GM18499 (cell line): ENCODE data around the gene PCCA.
"Not testable (repeated sequence)": the region's sequence is repeated elsewhere in the genome, so short reads cannot be mapped to it uniquely, and the experiment has no call there.

Source experiments
- ATAC-seq: cut with Tn5 transposase; IDR thresholded peaks from one replicate; pipeline ENCODE4 v1.9.1; 2021; ENCODE audit warnings: moderate number of reproducible peaks; ENCODE audit not compliant: insufficient read depth, unreplicated experiment

Gene PCCA

DNA sequence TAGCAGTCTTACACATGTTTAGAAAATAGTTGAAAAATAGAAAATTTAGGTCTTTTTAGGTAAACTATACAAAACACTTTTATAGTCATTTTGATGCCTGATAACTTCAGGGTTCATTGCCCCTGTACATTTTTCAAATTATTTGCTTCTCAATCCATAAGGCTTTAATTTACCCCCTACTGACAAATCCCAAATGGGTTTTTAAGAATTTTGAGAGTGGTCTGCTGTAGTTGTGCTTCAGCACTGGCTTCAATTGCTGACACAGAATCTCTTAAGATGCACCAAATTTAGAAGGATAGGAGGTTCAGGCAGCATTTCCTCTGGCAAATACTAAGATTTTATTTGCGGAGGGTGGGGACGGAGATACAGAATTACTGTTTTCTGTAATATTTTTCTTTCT lies 89.4 kb downstream of the PCCA start:
- ATAC-seq, result no peak

DNA sequence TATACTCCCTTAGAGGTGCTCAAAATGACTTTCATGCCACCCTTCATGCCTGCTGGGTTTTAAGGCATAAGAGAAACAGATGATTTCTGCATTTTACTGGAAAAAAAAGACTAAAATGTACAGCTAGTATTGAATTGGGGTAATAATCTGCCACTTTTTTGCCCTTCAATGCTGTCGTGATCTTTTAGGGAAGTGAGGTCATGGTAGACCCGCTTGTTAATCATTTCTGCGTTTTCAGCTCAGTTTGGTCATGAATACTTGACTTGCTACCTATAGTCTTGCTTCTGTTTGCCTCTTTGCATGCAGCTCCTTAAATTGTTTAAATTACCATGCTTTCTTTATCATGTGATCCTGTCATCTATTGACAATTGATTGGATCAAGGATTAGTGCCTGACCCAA lies 90.4 kb downstream of the PCCA start:
- no peak for ATAC-seq

DNA sequence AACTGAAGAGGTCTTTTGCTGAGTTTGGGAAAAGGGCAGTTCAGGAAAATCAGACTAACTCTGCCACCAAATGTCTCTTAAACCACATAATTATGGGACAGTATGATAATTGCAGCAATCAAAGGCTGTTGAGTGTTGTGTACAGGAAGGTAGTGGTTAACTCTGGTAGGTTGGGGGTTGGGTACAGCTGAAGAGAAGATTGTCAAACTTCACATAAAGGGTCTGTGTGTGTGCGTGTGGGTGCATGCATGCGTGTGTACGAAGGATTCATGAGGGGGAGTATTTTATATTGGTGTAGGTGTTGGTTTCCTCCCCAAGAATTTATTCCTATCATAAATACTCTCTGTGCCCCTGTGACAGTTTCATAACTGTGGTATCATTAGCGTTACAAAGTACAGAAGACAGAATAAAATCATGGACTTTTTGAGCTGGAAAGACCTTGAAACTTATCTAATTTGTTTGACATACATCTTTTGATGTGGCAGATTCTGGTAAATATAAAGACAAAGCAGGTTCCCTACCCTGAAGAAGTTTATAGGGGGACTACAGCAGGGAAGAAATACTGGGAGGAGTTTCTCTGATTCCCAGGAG lies 94.1 kb downstream of the PCCA start:
- ATAC-seq, result no peak

DNA sequence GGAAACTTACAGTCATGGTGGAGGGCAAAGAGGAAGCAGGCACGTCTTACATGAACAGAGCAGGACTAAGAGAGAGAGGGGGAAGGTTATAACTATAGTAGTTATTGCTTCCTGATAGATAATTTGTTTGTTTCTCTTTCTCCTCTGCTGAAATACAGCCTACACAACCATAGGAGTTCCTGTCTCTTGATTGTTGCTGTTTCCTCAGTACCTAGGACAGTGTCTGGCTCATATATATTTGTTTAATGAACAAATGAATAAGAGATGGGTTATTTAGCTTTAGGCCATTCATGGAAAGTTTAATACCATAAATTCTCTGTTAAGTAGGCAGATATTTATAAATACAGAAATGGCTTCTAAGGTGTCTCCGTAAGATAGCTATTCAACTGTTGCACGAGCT lies 95.2 kb downstream of the PCCA start:
- ATAC-seq, result no peak

DNA sequence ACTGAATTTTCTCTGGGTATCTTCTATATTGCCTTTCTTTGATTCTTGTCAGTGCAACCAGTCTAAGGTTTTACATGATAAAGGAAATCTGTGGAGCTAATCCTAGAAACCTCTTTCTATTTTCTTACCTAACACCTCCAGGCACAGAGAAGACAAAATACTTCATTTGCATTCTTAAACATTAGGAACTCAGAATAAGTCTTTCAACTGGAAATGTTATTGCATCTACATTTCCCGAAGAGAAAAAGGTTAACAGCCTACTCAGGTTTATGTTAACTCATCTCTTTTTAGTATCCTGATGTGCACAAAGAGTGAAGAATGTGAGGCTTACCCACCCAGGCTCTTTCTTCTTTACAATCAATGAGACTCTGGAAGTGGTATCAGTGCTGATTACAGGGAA lies 106.7 kb downstream of the PCCA start:
- ATAC-seq, result no peak

DNA sequence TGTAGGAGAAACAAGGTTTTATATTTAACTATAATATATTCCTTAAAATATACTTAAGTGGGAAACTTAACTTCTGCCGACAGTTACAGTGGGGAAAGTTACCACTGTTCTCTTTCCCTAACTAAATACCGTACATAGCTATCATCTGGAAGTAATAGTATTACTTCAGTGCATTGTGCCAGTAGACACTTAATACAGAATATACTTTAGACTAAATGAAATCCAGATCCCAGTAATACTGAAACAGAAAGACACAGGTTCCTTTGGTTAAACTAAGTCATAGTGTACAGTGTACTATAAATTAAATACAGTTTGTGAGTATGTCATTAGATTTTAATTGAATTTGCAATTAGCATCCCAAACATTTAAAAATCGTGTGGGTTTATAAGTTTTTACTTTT lies 107.5 kb downstream of the PCCA start:
- ATAC-seq, result no peak

DNA sequence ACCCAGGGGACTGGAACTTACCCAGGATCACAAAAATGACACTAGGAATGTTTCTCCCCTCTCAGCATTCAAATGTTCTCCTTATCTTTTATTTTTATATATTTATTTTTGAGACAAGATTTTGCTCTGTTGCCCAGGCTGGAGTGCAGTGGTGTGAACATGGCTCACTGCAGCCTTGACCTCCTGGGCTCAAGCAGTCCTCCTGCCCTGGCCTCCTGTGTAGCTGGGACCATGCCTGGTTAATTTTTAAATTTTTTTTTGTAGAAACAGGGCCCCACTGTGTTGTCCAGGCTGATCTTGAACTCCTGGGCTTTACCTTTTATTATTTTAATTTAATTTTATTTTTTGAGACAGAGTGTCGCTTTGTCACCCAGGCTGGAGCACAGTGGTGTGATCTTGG lies 108.2 kb downstream of the PCCA start:
- ATAC-seq, result no peak

DNA sequence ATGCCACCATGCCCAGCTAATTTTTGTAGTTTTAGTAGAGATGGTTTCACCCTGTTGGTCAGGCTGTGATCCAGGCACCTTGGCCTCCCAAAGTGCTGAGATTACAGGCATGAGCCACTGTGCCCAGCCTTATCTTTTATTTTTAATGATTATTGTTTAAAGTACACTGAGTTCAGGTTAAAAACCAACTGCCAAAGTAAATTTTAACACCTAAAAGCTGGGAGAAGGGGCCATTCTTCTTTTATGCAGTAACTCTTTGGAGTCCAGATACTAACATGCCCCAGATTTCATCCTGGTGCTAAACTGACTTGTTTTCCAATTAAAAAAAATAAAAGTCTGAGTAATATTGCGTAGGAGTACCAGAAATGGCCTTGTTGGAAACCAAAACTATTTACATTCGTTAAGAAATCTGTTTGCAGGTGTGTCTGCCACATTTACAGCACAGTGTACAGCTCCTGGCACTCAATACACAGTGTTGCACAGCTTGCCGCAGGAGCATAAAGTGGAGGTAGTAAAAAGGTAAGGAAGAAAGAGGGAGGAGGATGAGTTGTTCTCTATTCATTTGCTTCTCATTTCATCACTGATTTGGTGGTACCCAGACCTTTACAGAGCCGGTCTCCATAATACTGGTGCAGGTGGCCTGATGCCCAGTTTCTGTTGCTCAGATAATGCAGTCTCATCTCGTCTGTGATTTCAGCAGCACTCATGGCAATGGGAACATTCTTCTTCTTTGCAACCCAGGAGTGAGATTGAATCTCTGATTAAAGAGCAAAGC lies 108.9 kb downstream of the PCCA start:
- ATAC-seq, result no peak

DNA sequence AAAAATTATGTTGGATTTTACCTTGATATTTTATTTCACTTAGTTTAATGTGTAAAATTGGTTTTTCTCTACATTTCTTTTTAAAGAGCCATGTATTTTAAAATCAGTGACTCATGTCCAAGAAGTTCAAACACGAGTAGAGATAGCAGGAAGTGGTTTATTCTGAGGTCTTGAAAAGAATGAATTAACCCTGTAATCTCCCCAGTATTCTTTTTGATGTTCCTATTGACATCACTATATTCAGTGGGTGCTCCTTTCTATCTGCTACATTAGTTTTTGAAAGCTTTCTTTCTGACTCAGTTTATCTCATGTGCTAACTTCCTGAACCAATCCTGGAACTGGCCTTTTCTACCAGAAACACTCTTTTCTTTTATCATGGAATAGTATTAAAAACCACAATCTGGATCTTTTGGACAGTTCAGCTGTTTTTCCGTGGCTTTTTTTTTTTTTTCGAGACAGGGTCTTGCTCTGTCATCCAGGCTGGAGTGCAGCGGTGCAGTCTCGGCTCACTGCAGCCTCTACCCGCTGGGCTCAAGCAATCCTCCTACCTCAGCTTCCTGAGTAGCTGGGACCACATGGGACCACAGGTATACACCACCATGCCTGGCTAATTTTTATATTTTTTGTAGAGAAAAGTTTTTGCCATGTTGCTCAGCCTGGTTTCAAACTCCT lies 114.9 kb downstream of the PCCA start:
- ATAC-seq, result no peak

DNA sequence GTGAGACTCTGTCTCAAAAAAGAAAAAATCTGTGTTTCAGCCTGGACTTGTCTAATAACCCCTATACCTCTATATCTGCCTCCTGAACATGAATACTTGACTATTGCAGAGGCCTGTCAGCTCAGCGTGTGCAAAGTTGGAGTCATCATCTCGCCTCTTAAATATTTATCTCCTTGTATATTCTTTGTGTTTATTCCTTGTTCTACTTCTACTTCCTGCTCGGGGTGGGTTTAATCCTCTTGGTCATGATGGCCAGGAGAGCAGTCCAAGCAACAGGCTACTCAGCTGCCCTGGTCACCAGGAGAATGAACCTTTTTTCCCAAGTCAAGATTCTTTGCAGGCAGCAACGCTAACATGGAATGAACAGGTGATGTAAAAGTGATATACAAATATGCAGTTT lies 119.1 kb downstream of the PCCA start:
- ATAC-seq, result no peak

DNA sequence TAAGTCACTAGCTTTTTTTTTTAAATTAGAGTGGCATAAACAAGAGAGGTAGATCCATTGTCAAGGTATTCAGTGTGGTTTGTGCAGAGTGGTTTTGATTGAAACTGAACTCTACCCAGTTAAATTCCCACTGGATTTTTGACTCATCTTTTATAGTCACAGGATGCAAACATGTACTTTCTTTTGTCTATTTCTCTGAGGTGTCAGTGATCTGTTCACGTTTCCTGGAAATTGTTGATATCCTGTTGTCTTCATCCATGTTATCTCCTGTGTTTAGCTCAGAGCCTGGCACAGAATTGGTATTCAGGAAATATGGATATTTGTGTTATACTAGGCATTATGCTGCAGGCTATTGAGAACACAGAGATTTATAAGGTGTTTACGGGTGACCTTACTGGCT lies 119.7 kb downstream of the PCCA start:
- no peak for ATAC-seq

DNA sequence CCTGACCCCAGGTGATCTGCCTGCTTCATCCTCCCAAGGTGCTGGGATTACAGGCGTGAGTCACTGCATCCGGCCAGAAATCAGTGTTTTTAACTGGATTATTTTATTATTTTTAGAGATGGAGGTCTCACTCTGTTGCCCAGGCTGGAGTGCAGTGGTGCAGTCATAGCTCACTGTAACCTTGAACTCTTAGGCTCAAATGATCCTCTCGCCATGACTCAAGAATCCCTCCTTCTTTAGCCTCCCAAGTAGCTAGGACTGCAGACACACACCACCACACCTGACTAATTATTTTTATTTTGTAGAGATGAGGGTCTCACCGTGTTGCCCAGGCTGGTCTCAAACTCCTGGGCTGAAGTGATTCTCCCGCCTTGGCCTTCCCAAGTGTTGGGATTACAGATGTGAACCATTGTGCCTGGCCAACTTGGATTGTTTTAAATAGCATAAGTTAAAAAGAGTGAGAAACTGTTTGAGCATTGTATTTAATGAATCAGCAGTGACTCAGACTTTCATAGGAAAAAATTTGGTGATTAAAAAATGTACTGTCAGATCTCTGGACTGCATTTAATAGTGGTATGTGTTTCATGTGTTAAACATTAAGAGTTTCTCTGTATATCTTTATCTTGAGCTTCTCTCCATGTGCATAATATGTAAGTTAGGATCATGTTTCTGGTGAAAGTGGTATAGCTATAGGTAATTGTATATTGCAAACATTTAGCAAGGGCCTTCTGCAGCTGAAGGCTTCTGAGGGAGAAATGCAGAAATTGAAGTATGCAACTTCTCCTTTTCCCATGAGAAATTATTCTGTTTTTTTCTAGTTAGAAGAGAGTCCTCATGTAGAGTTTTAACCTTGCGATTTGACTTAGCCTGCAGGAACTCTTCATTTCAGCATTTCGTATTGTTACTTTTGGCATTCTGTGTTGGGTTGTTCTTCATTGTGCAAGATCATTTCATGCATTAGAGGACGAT lies 121.2 kb downstream of the PCCA start:
- ATAC-seq, result no peak

DNA sequence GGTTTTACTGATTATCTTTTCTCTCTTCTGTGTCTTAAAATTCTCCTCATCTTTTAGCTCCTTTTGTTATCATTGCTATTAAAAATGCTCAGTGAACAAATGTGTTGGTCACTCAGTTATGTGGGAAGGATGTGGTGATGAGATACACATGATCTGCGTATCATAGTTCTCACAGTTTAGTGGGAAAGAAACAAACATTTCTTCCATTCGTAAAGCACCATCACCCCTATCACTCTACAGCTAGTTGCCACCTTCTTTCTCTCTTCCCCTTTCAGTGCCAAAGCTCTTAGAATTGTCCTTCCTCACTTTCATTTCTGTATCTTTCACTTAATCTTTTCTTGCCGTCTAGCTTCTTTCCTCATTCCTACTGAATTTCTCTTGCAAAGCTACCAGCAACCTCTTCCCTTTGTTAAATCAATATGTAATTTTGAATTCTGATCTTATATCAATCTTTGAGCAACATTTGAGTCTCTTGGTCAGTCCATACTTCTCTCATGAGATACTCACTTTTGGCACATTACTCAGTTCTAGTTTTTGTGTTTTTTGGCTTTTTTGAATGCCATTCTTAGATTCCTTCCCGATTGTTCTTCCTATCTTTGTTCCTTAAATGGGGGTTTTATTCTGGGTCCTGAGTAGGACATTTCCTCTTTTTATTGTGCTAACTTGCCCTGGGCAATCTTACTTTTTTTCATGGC lies 122.3 kb downstream of the PCCA start:
- ATAC-seq, result no peak

DNA sequence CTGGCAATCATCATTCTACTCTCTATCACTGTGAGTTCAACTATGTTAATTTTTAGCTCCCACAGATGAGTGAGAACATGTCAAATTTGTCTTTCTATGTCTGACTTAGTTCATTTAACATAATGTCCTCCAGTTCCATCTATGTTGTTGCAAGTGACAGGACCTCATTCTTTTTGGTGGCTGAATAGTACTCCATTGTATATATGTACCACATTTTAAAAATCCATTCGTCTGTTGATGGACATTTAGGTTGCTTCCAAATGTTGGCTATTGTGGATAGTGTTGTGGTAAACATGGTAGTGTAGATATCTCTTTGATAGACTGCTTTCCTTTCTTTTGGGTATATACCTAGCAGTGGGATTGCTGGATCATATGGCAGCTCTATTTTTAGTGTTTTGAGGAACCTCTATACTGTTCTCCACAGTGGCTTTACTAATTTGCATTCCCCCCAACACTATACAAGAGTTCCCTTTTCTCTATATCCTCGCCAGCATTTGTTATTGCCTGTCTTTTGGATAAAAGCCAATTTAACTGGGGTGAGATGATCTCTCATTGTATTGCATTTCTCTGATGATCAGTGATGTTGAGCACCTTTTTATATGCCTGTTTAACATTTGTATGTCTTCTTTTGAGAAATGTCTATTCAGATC lies 124.1 kb downstream of the PCCA start:
- no peak for ATAC-seq

DNA sequence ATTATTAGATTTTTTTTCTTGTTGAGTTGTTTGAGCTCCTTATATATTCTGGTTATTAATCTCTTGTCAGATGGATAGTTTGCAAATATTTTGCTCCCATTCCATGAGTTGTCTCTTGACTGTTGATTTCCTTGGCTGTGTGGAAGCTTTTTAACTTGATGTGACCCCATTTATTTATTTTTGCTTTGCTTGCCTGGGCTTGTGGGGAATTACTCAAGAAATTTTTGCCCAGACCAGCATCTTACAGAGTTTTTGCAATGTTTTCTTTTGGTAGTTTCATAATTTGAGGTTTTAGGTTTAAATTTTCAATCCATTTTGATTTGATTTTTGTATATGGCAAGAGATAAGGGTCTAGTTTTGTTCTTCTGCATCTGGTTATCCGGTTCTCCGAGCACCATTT lies 124.7 kb downstream of the PCCA start:
- no peak for ATAC-seq

DNA sequence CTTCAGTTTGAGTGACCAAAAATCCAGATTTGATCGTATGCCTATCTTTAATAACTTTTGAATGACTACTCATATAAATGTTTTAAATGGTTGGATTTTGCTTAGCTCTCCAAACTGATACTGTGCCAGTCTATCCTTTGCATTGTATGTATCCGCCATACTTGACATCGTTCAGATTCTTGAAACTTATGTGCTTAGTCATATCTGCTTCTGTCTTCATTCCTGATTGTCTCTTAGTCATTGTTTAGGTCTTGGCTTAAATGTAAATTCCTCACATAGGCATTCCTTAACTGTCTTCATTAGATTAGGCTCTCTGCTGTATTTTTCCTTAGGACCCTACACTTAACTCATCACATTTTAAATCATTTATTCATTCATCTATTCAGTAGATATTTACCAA lies 126.0 kb downstream of the PCCA start:
- no peak for ATAC-seq

DNA sequence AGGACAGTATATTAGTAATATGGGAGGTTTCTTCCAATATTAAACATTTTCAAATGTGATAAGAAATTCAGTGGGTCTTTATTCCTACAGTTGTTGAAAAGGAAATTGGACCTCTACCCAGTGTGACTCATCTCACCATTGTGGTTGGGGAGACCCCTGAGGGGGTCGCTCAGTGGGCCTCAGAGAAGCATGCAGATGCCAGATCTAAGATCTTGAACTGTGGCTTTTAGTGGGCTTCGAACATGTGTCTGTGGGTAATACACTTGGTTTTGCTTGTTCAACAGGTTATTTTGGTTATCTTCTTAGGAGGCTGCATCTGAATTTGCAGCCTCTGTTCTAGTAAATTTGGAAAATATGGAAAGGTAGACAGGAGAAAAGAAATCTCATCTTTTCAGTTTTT lies 132.3 kb downstream of the PCCA start:
- ATAC-seq, result no peak

DNA sequence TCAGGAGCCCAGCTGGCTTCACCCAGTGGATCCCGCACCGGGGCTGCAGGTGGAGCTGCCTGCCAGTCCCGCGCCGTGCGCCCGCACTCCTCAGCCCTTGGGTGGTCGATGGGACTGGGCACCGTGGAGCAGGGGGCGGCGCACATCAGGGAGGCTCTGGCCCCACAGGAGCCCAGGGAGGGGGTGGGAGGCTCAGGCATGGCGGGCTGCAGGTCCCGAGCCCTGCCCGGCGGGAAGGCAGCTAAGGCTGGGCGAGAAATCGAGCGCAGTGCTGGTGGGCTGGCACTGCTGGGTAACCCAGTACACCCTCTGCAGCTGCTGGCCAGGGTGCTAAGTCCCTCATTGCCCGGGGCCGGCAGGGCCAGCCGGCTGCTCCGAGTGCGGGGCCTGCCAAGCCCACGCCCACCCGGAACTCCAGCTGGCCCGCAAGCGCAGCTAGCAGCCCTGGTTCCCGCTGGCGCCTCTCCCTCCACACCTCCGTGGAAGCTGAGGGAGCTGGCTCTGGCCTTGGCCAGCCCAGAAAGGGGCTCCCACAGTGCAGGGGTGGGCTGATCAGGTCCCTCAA lies 135.2 kb downstream of the PCCA start:
- ATAC-seq, result not testable (repeated sequence)

DNA sequence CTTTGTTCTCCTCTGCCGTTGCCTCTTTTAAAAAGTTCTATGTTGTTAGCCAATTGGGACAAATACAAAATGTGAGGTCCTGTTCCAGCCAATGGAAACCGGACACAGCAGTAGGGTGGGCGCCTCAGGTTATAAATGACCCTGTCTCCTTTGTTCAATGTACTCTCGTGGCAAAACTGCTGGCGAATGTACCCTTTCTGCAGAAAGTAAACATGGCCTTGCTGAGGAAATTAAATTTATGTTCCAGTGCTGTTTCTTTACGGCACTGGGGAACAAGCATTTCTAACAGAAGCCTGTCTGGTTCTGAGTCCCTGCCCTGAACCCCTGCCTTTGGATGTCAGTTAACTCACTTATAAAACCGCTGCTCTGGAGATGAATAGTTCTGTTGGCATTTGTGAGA lies 140.7 kb downstream of the PCCA start:
- ATAC-seq, result no peak
